Ascending aorta (tissue), 2 donors: Measurements from ENCODE around the gene SOS1. TPM values are rescaled to one million over a fixed set of nuclear protein-coding genes. Genes with fewer than 3 reads are reported as not detected.
"Not testable (repeated sequence)": the region's sequence is repeated elsewhere in the genome, so short reads cannot be mapped to it uniquely, and the experiment has no call there.

Experiments
- DNase-seq, 2 donors: peaks; one replicate each; pipeline ENCODE4 v3.0.0-alpha.2; 2019; ENCODE audit warnings: low spot score in 2 of 2
- H3K27ac ChIP-seq, 2 donors: fragments of 200-600 bp; sonication (generic); one replicate each; pipeline ENCODE4 v1.5.1; 2016 to 2017; ENCODE audit warnings: mild to moderate bottlenecking in 1 of 2
- H3K27me3 ChIP-seq: fragments of 200-600 bp; sonication (generic); one replicate; pipeline ENCODE4 v1.5.1; 2017
- H3K36me3 ChIP-seq, 2 donors: fragments of 200-600 bp; sonication (generic); one replicate each; pipeline ENCODE4 v1.5.1; 2016
- H3K4me1 ChIP-seq, 2 donors: fragments of 200-600 bp; sonication (generic); one replicate each; pipeline ENCODE4 v1.5.1; 2016 to 2017; ENCODE audit warnings: mild to moderate bottlenecking in 1 of 2
- H3K4me3 ChIP-seq, 2 donors: fragments of 200-600 bp; sonication (generic); one replicate each; pipeline ENCODE4 v1.5.1; 2016 to 2017; ENCODE audit warnings: mild to moderate bottlenecking in 1 of 2
- H3K9me3 ChIP-seq, 2 donors: fragments of 200-600 bp; sonication (generic); one replicate each; pipeline ENCODE4 v1.5.1; 2016
- intact Hi-C: fragments of 100-400 bp; cut with DNase I; formaldehyde crosslinking; loops from one replicate; pipeline ENCODE4 v1.15.1; 2023
- total RNA-seq: library from RNA; depleted of rRNA; stranded (reverse); fragments of >200 nt; gene quantifications from one replicate; pipeline ENCODE4 v1.1.0, GENCODE V29; 2016
- TF ChIP-seq, protein P1 (sequence below), 3 experiments: fragments of 200-600 bp in 2 of 3; fragments of 450-650 bp in 1 of 3; sonication (generic) in 2 of 3; IDR thresholded peaks; one replicate each; pipeline ENCODE4 v1.5.1; 2016 to 2019; ENCODE audit warnings: antibody characterized with exemption in 3 of 3, mild to moderate bottlenecking in 1 of 3, moderate library complexity in 1 of 3

The SOS1 gene
- total RNA-seq, 1 donor from 2014 or later = 11.3 TPM

DNA sequence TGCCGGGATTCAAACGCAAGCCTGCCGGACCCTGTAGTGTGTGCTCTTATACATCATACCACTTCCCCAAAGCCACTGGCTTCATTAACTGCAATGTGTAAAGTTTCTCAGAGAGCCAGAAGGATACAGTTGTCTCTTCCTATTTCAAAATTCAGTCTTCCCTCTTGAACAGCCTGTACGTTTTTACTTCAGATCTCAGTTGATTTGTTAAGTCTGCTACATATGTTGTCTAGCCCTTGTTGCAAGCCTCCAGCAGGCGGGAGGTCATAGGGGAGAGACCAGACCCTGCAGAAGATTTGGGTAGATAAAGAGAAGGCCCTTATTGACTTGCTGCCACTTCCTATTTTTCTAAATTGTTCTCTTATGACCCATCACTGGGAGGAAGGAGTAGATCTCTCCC, 174.9 kb downstream of the SOS1 start:
- TF ChIP-seq, protein P1, sequence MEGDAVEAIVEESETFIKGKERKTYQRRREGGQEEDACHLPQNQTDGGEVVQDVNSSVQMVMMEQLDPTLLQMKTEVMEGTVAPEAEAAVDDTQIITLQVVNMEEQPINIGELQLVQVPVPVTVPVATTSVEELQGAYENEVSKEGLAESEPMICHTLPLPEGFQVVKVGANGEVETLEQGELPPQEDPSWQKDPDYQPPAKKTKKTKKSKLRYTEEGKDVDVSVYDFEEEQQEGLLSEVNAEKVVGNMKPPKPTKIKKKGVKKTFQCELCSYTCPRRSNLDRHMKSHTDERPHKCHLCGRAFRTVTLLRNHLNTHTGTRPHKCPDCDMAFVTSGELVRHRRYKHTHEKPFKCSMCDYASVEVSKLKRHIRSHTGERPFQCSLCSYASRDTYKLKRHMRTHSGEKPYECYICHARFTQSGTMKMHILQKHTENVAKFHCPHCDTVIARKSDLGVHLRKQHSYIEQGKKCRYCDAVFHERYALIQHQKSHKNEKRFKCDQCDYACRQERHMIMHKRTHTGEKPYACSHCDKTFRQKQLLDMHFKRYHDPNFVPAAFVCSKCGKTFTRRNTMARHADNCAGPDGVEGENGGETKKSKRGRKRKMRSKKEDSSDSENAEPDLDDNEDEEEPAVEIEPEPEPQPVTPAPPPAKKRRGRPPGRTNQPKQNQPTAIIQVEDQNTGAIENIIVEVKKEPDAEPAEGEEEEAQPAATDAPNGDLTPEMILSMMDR (IDR thresholded peaks at IDR 0.05) = no peak
- no peaks in the 10 kb centered on the region for H3K9me3 ChIP-seq
- no peak overlapping the region for H3K4me3 ChIP-seq
- no peaks in the 10 kb centered on the region for H3K36me3 ChIP-seq
- H3K27ac ChIP-seq = no peak overlapping the region
- intact Hi-C loops = loop anchor here (2.0 to 5.0 kb wide), 2 partner anchors 91 to 283 kb away; no protein-coding TSS in a partner anchor
- DNase-seq = no peak
- no peaks in the 10 kb centered on the region for H3K4me1 ChIP-seq
- H3K27me3 ChIP-seq = no peaks in the 10 kb centered on the region

DNA sequence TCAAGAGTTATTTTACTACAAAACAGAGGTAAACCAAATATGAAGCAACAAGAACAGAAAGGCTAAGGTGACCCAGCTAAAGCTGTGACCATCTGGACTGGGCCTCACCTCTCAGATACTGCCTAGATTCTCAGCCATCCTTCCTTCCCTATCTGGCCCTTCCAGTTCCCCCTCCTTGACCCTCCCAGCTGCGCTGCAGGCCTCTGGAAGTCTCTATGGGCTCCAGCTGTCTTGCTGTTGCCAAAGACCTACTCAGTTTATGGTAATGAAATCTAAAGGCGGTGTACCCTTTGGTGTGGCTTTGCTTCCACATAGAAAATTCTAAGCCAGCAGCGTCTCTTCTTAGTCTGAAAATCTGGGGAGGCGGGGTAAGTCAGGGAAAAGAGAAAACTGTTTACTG, 175.5 kb downstream of the SOS1 start:
- intact Hi-C loops = loop anchor here (5.0 kb wide), 1 partner anchor 92 kb away; no protein-coding TSS in a partner anchor
- Histone ChIP-seq H3K4me1 (no peaks in the 10 kb centered on the region), H3K4me3 (no peak overlapping the region), H3K27ac (no peak overlapping the region), H3K36me3 (no peaks in the 10 kb centered on the region), H3K27me3 (no peaks in the 10 kb centered on the region), H3K9me3 (no peaks in the 10 kb centered on the region)
- no peak for DNase-seq
- TF ChIP-seq, protein P1 (IDR thresholded peaks at IDR 0.05) = no peak

DNA sequence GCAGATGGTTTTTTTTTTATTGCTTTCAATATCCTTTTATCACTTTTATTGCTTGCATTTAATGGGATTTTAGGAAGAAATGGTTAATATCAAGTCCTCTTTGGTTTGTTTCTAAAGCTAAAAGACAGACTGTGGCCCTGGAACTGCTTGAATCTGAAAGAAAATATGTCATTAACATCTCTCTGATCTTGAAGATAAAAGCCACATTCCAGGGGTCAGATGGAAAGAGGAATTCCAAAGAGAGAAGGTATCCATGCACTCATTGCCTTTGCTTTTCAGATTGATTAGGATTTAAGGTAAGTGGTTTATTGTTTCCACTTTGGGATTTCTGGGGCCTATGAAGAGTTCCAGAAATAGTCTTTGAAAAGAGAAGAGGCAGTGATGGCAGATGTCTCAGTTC, 177.1 kb downstream of the SOS1 start:
- H3K4me3 ChIP-seq = no peak overlapping the region
- H3K9me3 ChIP-seq = no peaks in the 10 kb centered on the region
- intact Hi-C loops = no loop called here
- DNase-seq = no peak
- H3K36me3 ChIP-seq = no peaks in the 10 kb centered on the region
- no peaks in the 10 kb centered on the region for H3K4me1 ChIP-seq
- TF ChIP-seq, protein P1 (IDR thresholded peaks at IDR 0.05) = no peak
- no peaks in the 10 kb centered on the region for H3K27me3 ChIP-seq
- no peak overlapping the region for H3K27ac ChIP-seq

DNA sequence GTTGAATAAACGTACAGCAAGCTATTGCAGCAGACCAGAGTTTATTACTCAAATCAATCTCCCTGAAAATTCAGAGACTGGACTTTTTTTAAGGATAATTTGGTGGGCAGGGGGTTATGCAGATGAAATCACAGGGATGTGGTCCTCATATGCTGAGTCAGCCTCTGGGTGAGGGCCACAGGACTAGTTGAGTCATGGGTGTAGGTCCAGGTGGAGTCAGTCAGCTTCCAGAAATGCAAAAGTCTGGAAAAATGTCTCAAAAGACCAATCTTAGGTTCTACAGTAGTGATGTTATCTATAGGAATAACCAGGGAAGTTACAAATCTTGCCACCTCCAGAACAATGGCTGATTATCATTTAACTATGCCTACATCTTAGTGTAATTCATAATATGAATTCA, 180.1 kb downstream of the SOS1 start:
- intact Hi-C loops = no loop called here
- H3K9me3 ChIP-seq = no peaks in the 10 kb centered on the region
- H3K27ac ChIP-seq = no peak overlapping the region
- H3K36me3 ChIP-seq = no peaks in the 10 kb centered on the region
- TF ChIP-seq, protein P1 (IDR thresholded peaks at IDR 0.05) = no peak
- H3K27me3 ChIP-seq = no peaks in the 10 kb centered on the region
- DNase-seq = no peak
- H3K4me3 ChIP-seq = no peak overlapping the region
- no peaks in the 10 kb centered on the region for H3K4me1 ChIP-seq

GRCh38 chr2:38937548-38937947, 183.3 kb downstream of the SOS1 start:
- Histone ChIP-seq H3K4me1 (no peaks in the 10 kb centered on the region), H3K4me3 (no peak overlapping the region), H3K9me3 (no peaks in the 10 kb centered on the region), H3K27ac (no peak overlapping the region), H3K27me3 (no peaks in the 10 kb centered on the region), H3K36me3 (no peaks in the 10 kb centered on the region)
- intact Hi-C loops = no loop called here
- no peak for DNase-seq
- TF ChIP-seq, protein P1 (IDR thresholded peaks at IDR 0.05) = no peak

GRCh38 chr2:38936516-38936915, 184.3 kb downstream of the SOS1 start:
- intact Hi-C loops, DNase-seq, H3K4me1 ChIP-seq, H3K27ac ChIP-seq, H3K27me3 ChIP-seq, H3K9me3 ChIP-seq, H3K4me3 ChIP-seq, H3K36me3 ChIP-seq: not testable (repeated sequence)
